Mucosa of descending colon (tissue), 3 donors: ENCODE results near the gene WDR74. TPM values are rescaled to one million over a fixed set of nuclear protein-coding genes. Genes with fewer than 3 reads are reported as not detected.

ENCODE experiments used
- ATAC-seq: fragments of 200-7000 bp; cut with Tn5 transposase; one replicate; pipeline ENCODE4 v1.9.1; 2020; ENCODE audit warnings: mild to moderate bottlenecking, moderate library complexity
- DNase-seq, 3 donors: peaks; one replicate each; pipeline ENCODE4 v3.0.0-alpha.2; 2020
- H3K36me3 ChIP-seq: fragments of 200-600 bp; one replicate; pipeline ENCODE4 v1.8.0; 2021; ENCODE audit warnings: low read depth, mild to moderate bottlenecking
- H3K4me1 ChIP-seq: fragments of 200-600 bp; one replicate; pipeline ENCODE4 v1.8.0; 2021; ENCODE audit warnings: low read depth, mild to moderate bottlenecking
- H3K4me3 ChIP-seq: fragments of 200-600 bp; one replicate; pipeline ENCODE4 v1.8.0; 2021; ENCODE audit warnings: mild to moderate bottlenecking
- H3K9me3 ChIP-seq: fragments of 200-600 bp; one replicate; pipeline ENCODE4 v1.8.0; 2021; ENCODE audit warnings: mild to moderate bottlenecking
- CTCF ChIP-seq: fragments of 200-600 bp; IDR thresholded peaks from one replicate; pipeline ENCODE4 v1.8.0; 2022; ENCODE audit warnings: antibody characterized with exemption, mild to moderate bottlenecking
- intact Hi-C, 2 donors: fragments of 100-400 bp; cut with DNase I in 1 of 2; cut with micrococcal nuclease in 1 of 2; formaldehyde crosslinking; loops; one replicate each; pipeline versions ENCODE4 v1.11.0 to v1.11.1; 2022; cut with DNase I, micrococcal nuclease
- total RNA-seq, 3 donors: library from RNA; stranded (reverse); fragmentation: NEBNext Ultra II Directional in 2 of 3; extraction: Animal tissue kit (Norgen Biotek cat#: 25700) in 2 of 3; gene quantifications; one replicate each; pipeline versions ENCODE4 v1.2.1 to v1.2.4, GENCODE V29; 2021 to 2023
- donor health status: DM: no; HTN: no; CAD: no; lungs with moderate emphysema.
- donor health status: DM: no; HTN: no; CAD: no.
- donor health status: DM: no; HTN: yes; CAD: no.

Gene WDR74
- total RNA-seq, 3 donors from 2014 or later: 35.0 to 42.4 (median 38.8) TPM

- H3K4me1 ChIP-seq: no peaks in the 10 kb centered on the region
- TF ChIP-seq CTCF: no peak
- DNase-seq: no peak
- no peak overlapping the region for H3K4me3 ChIP-seq
- peaks cover 15% of the 10 kb centered on the region for H3K36me3 ChIP-seq
- intact Hi-C loops: no loop called here
- no peaks in the 10 kb centered on the region for H3K9me3 ChIP-seq
- ATAC-seq: no peak
Measured at GRCh38 chr11:62823677-62824076, 15.7 kb downstream of the WDR74 start.

- intact Hi-C loops: no loop called here
- DNase-seq (no peak), ATAC-seq (no peak)
- Histone ChIP-seq H3K4me3 (no peak overlapping the region), H3K36me3 (peaks cover 10% of the 10 kb centered on the region), H3K4me1 (no peaks in the 10 kb centered on the region), H3K9me3 (no peaks in the 10 kb centered on the region)
- no peak for TF ChIP-seq CTCF
Measured at GRCh38 chr11:62817129-62817528, 22.3 kb downstream of the WDR74 start.

DNA sequence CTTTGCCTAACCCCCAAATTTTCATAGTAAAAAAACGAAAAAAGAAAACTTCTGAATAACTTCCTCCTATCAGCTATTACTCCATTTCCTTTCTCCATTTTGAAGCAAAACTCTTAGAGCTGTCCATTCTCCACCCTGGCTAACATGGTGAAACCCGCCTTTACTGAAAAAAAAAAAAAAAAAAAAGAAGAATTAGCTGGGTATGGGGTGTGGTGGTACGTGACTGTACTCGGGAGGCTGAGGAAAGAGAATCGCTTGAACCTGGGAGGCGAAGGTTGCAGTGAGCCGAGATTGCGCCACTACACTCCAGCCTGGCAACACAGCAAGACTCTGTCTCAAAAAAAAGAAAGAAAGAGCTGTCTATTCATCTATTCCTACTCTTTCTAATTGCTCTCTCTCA, 22.8 kb downstream of the WDR74 start:
- intact Hi-C loops: no loop called here
- Histone ChIP-seq H3K36me3 (peaks cover 6% of the 10 kb centered on the region), H3K4me3 (no peak overlapping the region), H3K9me3 (no peaks in the 10 kb centered on the region), H3K4me1 (no peaks in the 10 kb centered on the region)
- TF ChIP-seq CTCF: no peak
- no peak for ATAC-seq
- DNase-seq: no peak

DNA sequence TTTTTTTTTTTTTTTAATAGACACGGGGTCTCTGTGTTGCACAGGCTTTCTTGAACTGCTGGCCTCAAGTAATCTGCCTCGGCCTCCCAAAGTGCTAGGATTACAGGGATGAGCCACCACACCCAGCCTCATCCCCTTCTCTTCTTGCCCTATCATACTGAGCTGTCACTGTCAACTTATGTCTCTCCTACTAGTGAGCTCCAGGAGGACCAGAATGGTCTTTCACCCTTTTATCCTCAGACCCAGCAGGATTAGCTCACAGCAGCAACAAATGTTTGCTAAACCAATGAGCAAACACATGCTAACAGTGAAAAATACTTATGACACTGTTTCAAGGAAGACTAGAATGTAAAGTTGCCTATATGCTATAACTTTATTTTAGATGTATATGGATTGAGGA, 27.7 kb downstream of the WDR74 start:
- no peaks in the 10 kb centered on the region for H3K4me1 ChIP-seq
- H3K9me3 ChIP-seq: no peaks in the 10 kb centered on the region
- DNase-seq (no peak), ATAC-seq (no peak)
- intact Hi-C loops: no loop called here
- H3K36me3 ChIP-seq: no peaks in the 10 kb centered on the region
- H3K4me3 ChIP-seq: no peak overlapping the region
- TF ChIP-seq CTCF: no peak

- no peak for TF ChIP-seq CTCF
- H3K4me1 ChIP-seq: peaks cover 8% of the 10 kb centered on the region
- no peak for ATAC-seq
- no peaks in the 10 kb centered on the region for H3K36me3 ChIP-seq
- DNase-seq: no peak
- intact Hi-C loops: no loop called here
- no peaks in the 10 kb centered on the region for H3K9me3 ChIP-seq
- H3K4me3 ChIP-seq: no peak overlapping the region
Measured at GRCh38 chr11:62810748-62811147, 28.6 kb downstream of the WDR74 start.

DNA sequence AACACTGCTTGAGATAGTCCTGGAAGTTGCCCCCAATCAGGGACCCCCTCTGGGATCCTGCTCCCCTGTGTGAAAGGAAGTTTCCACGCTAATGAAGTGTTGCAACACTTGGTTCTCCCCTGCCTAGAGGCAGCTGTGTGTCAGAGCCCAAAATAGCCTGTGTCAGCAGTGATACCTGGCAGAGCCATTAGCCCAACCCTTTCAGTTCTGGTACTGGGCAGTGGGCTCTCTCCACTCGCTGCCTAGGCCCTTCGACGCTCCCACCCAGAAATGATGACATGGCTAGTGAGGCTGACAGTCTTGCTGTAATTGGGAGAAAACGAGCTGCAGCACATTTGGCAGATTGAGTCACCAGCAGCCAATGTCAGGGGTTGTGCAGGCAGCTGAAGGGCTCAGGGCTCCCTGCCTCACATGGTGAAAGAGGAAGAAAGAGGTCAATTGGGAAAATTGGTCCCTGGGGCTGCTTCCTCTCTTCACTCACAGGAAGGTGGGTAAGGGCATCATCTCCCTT, 32.7 kb downstream of the WDR74 start:
- H3K4me1 ChIP-seq: peaks cover 19% of the 10 kb centered on the region
- DNase-seq: no peak
- no peak overlapping the region for H3K4me3 ChIP-seq
- intact Hi-C loops: no loop called here
- no peak for TF ChIP-seq CTCF
- H3K9me3 ChIP-seq: no peaks in the 10 kb centered on the region
- no peak for ATAC-seq
- H3K36me3 ChIP-seq: no peaks in the 10 kb centered on the region
